T-helper 2 cell treated with Interferon-gamma antibody and Interleukin-4, amounts not matched to agents 5 μg/mL and 100 μg/mL, for 36 hours (primary cell): ENCODE measurements around the gene SLC47A2.

Experiments used
- DNase-seq: peaks from one replicate; pipeline ENCODE4 v3.0.0; 2021; ENCODE audit warnings: low spot score
- H3K27ac Mint-ChIP-seq: one replicate; pipeline ENCODE4 v1.8.0; 2021; ENCODE audit warnings: mild to moderate bottlenecking, mixed read lengths
- H3K27me3 Mint-ChIP-seq: one replicate; pipeline ENCODE4 v1.8.0; 2021; ENCODE audit warnings: low read depth, mixed read lengths
- H3K36me3 Mint-ChIP-seq: one replicate; pipeline ENCODE4 v1.8.0; 2021; ENCODE audit warnings: low read depth, mixed read lengths
- H3K4me1 Mint-ChIP-seq: one replicate; pipeline ENCODE4 v1.8.0; 2021; ENCODE audit warnings: low read depth, mixed read lengths
- H3K4me3 Mint-ChIP-seq: one replicate; pipeline ENCODE4 v1.8.0; 2022; ENCODE audit warnings: mild to moderate bottlenecking, moderate library complexity, mixed read lengths
- H3K9me3 Mint-ChIP-seq: one replicate; pipeline ENCODE4 v1.8.0; 2021; ENCODE audit warnings: mixed read lengths

SLC47A2 gene

DNA sequence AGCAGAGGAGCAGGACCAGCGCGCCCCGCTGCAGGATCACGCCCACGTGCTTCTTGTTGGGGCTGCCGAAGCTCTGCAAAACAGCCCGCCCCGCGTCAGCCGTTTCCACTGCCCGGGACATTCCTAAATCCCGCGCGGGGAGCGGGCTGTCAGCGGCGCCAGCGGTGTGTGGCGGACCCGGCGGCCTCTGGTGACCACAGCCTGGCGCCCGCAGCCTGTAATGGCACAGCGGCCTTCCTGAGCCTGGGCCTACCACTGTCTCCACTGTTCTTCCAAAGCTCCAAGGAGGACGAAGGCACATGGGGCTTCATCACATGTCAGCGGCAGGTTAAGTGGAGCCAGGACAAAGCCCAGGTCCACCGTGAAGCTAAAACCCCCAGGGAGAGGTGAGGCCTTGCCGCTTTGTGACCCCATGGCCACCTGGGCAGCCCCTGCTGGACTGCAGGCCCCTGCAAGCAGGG is 2.5 kb downstream of the SLC47A2 start:
- Mint-ChIP-seq H3K27ac (no peak overlapping the region), H3K27me3 (no peaks in the 10 kb centered on the region), H3K4me3 (no peak overlapping the region), H3K36me3 (no peaks in the 10 kb centered on the region), H3K4me1 (no peaks in the 10 kb centered on the region), H3K9me3 (no peaks in the 10 kb centered on the region)
- DNase-seq = no peak

DNA sequence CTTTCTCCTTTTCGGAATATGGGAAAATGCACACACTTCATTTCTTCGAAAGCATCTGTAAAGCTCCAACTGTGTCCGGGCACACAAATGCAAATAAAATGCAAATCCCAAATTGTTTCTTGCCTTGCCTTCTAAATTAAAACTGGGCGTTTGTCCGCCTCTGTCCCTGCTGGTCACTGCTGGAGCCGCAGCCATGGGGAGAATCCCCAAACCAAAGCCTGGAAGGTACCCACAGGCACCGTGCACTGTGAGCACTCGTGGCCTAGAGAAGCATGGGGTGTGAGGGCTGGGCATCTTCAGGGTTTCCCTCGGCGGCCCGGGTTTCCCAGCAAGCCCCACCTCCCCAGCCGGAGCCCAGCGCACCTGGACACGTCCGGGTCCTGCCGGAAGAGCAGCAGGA is 2.9 kb downstream of the SLC47A2 start:
- Mint-ChIP-seq H3K27me3 (no peaks in the 10 kb centered on the region), H3K4me3 (no peak overlapping the region), H3K4me1 (no peaks in the 10 kb centered on the region), H3K36me3 (no peaks in the 10 kb centered on the region), H3K27ac (no peak overlapping the region), H3K9me3 (no peaks in the 10 kb centered on the region)
- DNase-seq = no peak

DNA sequence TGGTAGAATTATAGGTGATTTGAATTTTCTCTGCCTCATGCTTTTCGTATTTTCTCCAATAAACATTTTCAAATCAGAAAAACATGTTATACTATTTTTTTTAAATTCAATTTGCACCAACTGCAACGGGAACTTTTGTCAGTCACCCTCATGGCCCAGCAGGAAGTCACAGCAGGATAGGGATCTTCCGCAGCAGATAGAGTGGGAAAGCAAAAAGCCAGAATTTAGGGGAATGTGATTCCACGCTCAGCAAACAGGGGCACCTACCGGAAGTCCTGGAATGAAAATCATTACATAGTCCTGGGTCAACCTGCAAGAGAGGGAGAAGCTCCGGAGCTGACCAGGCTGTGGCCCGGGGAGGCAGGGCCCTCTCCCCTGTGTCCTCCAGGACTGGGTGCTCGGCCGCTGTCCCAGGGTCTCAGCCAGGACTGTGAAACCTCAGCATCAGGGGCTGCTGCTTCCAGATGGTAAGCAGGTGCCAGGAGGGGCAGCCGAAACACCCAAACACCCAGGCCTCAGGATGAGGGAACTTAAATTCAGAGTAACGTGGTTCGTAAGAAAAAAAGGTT is 3.9 kb downstream of the SLC47A2 start:
- H3K4me3 Mint-ChIP-seq = no peak overlapping the region
- H3K27me3 Mint-ChIP-seq = no peaks in the 10 kb centered on the region
- no peaks in the 10 kb centered on the region for H3K9me3 Mint-ChIP-seq
- H3K36me3 Mint-ChIP-seq = no peaks in the 10 kb centered on the region
- no peak overlapping the region for H3K27ac Mint-ChIP-seq
- H3K4me1 Mint-ChIP-seq = no peaks in the 10 kb centered on the region
- no peak for DNase-seq

DNA sequence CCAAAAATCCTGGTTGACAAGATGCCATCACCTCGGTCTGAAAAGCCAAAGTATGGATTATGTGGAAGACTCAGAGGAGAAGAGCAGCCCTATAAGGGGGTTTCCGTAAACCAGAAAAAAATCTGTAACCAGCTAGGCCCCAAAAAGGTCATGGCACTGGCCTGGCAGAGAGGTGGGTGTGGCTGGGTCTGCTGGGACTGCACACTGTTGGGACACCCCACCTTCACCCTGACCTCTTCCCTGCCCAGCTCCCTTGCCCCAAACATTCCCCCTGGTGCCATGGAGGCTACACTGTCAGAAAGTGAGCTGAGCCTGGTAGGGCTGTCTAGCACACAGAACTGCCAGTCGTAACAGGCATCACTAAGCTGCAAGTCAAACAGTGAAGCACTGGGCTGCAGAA is 6.5 kb downstream of the SLC47A2 start:
- no peak overlapping the region for H3K4me3 Mint-ChIP-seq
- H3K9me3 Mint-ChIP-seq = no peaks in the 10 kb centered on the region
- no peaks in the 10 kb centered on the region for H3K36me3 Mint-ChIP-seq
- no peaks in the 10 kb centered on the region for H3K4me1 Mint-ChIP-seq
- no peaks in the 10 kb centered on the region for H3K27me3 Mint-ChIP-seq
- no peak overlapping the region for H3K27ac Mint-ChIP-seq
- DNase-seq = no peak

DNA sequence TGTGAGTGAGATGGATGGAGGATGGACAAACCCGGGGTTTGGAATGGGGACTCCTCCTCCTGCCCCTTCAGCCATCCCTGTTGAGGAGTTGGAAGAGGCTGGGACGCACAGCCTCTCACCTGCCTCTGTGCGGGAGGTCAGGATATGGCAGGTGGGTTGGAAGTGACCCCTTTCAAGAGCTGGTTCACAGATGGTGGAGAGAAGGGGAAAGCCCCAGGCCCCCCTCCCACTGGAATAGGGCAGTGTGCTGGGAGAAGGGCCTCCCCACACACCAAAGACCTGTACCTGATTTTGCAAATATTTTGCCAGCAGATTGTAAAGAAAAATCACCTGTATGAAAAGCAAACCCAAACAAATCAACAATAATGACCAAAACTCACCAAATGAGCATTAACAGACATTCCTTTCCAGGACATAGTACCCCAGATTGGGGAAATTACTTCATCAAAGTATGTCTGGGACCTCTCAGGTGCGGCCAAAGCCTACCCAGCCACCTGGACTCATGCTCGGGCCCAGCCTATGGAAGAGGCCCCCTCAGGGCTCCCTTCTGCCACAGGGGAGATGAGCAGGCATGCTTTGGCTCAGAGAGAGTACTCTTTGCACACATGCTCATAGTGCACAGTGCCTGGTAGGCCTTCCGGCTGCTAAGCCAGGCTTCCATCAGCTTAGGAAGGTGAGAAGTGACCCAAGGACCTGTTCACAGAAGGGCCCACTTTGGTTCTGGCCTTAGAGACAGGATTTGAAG is 7.8 kb downstream of the SLC47A2 start:
- Mint-ChIP-seq H3K4me1 (no peaks in the 10 kb centered on the region), H3K4me3 (no peak overlapping the region), H3K9me3 (no peaks in the 10 kb centered on the region), H3K36me3 (no peaks in the 10 kb centered on the region), H3K27me3 (no peaks in the 10 kb centered on the region), H3K27ac (no peak overlapping the region)
- no peak for DNase-seq

DNA sequence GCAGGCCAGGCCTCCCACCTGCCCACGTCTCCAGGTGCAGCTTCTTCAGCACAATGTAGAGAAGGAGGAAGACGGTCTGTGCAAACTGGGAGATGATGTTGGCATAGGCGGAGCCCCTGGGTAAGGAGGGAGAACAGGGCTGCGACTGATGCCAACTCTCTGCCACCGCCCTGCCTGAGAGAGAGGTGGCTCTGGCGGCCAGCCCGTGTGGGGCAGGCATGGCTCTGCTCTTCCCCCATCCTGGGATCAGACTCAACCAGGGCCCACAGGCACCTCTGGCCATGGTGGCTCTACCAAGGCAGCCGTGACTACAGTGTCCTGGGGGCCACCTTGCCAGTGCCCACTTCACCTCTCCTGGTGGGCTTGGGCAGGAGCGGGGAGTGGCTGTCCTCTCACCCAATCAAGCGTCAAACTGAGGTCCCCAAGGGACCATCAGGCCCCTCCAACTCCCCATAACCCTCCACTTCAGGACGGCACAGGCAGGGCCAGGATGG is 8.6 kb downstream of the SLC47A2 start:
- Mint-ChIP-seq H3K27me3 (no peaks in the 10 kb centered on the region), H3K4me1 (no peaks in the 10 kb centered on the region), H3K27ac (no peak overlapping the region), H3K4me3 (no peak overlapping the region), H3K9me3 (no peaks in the 10 kb centered on the region), H3K36me3 (no peaks in the 10 kb centered on the region)
- no peak for DNase-seq

DNA sequence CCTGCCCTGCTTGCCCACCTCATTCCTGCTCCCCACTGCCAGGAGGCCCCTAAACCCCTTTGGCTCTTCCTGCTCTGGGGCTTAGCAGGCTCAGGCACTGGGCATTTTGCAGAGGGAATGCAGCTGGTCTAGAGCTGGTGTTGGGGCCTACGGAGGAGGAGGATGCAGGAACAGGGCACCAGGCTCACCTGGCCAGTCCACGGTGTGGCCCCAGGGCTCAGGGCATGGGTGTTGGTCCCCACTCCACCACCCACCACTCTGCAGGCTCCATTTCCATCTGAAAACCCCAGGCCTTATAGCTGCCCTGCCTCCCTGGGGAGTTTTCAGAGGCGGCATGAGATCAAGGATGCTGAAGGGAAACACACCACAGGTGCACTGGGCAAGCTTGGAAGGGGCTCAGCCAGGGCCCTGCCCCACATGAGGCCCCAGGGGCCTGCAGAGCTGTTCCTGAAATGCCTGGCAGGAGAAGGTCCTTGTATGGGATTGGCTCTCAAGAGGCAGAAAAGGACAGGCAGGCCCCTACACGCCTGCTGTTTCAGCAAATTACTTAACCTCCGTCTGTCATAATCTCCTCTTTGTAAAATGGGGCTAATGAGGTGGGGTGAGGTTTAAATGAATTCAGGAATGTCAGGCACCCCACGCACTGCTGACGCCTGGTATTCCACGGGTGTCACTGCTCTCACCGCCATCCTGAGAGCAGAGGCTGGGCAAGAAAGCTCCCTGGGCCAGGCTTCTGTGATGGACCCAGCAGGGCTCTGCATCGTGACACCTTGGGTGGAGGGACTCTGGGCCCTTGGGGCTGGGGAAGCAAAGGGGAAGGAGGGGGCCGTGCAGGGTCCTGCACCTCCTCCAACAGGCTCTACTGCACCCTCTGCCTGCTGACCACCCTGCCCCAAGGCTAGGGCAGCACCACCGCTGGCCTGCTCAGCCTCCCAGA is 9.3 kb downstream of the SLC47A2 start:
- no peaks in the 10 kb centered on the region for H3K27me3 Mint-ChIP-seq
- H3K27ac Mint-ChIP-seq = no peak overlapping the region
- H3K4me1 Mint-ChIP-seq = no peaks in the 10 kb centered on the region

DNA sequence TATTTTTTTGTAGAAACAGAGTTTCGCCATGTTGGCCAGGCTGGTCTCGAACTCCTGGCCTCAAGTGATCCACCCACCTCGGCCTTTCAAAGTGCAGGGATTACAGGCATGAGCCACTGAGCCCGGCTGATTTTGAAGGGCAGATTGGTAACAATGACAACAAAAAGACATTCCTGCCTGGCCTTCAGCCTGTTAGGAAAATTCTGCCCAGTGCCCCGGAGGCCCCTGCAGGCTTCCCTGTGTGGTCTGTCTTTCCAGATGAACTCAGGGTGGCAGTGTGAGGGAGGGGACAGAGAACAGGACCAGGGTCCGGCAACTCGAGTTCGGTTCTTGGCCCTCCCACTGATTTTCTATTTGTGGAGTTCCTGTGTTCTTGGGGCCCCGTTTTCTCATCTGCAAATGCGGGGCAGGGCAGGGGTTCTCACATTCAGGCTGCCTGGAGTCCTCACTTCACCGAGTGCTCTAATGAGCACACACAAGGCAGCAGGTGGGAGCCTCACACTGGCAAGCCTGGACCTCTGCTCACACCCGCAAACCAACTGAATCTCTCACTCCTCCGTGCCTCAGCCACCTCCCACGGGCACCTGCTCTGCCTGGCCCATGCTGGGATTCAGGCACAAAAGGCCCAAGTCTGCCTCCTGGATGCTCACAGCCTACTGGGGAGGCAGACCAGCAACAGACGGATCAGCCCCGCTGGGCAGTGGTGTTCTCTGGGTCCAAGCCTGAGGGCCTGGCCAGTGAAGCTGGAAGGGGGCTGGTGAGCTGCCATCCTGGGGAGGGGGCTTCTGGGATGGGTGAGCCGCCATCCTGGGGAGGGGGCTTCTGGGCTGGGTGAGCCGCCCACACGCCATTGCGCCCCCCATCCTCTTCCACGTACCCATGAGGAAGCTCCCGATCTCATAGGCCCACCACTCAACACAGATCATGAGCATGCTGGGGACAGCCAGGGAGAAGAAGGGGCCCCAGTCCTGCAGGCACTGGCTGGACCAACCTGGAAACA is 10.3 kb downstream of the SLC47A2 start:
- Mint-ChIP-seq H3K36me3 (no peaks in the 10 kb centered on the region), H3K27ac (no peak overlapping the region), H3K4me3 (no peak overlapping the region), H3K9me3 (no peaks in the 10 kb centered on the region), H3K4me1 (no peaks in the 10 kb centered on the region), H3K27me3 (no peaks in the 10 kb centered on the region)
- no peak for DNase-seq

More for the DNA sequence above, 9.3 kb downstream of the SLC47A2 start:
- Mint-ChIP-seq H3K4me3 (no peak overlapping the region), H3K9me3 (no peaks in the 10 kb centered on the region), H3K36me3 (no peaks in the 10 kb centered on the region)
- DNase-seq = no peak

DNA sequence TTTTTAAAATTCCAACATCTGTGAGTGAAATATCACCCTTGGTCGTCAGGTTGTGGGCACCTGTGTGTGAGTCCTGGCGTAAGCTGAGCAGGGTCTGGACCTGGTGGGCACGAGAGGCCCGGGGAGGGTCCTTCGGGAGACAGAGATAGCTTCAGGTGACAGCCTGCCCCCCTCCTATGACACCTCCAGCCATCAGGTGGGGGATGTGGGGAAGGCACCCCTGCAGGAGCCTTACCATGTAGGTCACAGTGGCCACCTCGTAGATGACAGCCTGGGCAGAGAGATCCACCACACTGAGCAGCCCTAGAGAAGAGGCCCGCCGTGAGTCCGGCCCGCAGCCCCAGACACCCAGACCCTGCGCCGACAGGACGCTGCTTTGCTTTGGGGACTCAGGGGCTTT is 11.2 kb downstream of the SLC47A2 start:
- no peak for DNase-seq
- H3K36me3 Mint-ChIP-seq = no peaks in the 10 kb centered on the region
- no peaks in the 10 kb centered on the region for H3K9me3 Mint-ChIP-seq
- no peaks in the 10 kb centered on the region for H3K27me3 Mint-ChIP-seq
- H3K4me1 Mint-ChIP-seq = no peaks in the 10 kb centered on the region
- H3K27ac Mint-ChIP-seq = no peak overlapping the region
- H3K4me3 Mint-ChIP-seq = no peak overlapping the region

DNA sequence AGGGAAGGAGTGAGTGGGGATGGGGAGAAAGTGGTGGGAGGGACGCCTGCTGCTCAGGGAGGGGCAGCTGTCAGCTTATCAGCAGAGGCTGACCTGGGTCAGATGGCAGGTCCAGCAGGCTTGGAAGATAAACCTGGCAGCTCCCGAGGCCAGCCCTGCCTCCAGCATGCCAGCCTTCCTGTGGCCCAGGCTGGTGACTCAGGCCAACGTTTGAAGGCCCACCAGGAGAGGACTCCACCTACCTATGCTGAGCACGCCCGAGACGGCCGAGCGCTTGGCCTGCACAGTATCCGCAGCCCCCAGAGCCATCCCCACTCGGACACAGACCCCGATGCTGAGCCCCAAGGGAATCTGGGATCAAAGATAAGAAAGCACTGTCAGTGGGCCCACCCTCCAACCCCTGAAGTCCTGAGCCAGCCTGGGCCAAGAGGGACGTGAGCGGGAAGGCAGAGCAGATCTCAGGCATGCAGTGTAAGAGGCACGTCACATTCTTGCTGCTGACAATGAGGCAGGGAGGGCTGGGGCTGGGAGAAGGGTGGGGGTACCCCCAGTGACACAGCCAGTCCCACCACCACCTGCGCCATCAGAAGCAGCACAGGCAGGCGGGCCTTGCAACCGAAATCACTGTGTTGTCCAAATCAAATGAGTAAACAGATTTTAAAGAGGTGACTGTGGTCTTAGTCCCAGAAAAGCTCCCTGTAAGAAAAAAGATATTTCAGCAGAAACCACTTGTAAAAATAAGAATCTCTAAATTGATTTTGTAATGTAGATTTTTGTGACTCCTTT is 12.4 kb downstream of the SLC47A2 start:
- no peak for DNase-seq
- no peak overlapping the region for H3K4me3 Mint-ChIP-seq
- no peaks in the 10 kb centered on the region for H3K36me3 Mint-ChIP-seq
- H3K4me1 Mint-ChIP-seq = no peaks in the 10 kb centered on the region
- no peak overlapping the region for H3K27ac Mint-ChIP-seq
- H3K27me3 Mint-ChIP-seq = no peaks in the 10 kb centered on the region
- no peaks in the 10 kb centered on the region for H3K9me3 Mint-ChIP-seq

DNA sequence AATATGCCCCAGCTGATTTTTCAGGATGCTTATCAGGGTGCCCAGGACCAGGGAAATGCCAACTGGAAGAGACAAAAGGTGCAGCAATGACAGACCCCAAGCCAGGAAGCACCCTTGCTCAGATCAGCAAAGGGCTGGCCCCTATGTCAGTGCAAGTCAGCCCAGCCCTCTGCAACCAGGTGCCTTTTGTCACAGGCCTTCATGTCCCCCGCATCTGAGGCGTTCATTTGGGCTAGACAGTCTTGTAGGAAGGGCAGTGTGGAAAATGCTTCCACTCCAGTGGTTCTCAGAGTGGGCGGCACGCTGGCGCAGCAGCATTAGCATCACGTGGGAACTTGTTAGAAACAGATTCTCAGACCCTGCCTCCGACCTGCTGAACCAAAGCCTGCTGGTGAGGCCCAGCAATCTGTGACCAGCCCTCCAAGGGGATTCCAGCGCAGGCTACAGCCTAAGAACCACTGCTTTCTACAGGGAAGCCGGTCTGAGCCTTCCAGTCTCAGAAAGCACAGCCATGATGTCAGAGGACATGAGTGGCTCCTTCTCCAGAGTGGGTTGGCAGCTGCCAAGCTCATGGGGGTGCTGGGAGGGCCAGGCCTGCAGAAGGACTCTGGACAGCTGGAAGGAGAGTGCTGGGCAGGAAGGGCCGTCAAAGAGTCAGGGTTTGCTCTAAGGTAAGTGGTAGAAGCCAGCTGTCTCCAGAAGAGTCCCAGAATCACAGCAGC is 13.1 kb downstream of the SLC47A2 start:
- no peaks in the 10 kb centered on the region for H3K4me1 Mint-ChIP-seq

DNA sequence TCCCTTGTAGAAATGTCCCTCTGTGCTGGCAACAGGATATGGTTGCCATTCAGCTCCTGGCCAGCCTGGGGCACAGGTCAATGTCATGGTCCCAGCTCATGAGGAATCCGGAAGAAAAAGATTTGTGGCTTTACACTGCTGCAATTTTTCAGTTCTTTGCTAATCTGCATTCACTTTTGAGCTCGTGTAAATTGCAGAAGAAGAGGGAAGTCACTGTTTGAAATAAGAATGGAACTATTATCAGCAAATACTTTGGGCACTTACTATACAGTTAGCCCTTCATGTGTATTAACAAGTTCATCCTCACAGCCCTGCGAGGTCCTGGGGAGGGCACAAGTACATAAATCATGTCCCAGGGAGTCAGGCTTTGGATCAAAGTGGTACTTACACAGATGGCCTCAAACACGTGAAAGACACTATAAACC is 14.2 kb downstream of the SLC47A2 start:
- no peaks in the 10 kb centered on the region for H3K9me3 Mint-ChIP-seq
- no peak overlapping the region for H3K4me3 Mint-ChIP-seq
- H3K4me1 Mint-ChIP-seq = no peaks in the 10 kb centered on the region
- no peaks in the 10 kb centered on the region for H3K36me3 Mint-ChIP-seq
- H3K27ac Mint-ChIP-seq = no peak overlapping the region
- no peaks in the 10 kb centered on the region for H3K27me3 Mint-ChIP-seq
- no peak for DNase-seq

More for the DNA sequence above, 13.1 kb downstream of the SLC47A2 start:
- Mint-ChIP-seq H3K27me3 (no peaks in the 10 kb centered on the region), H3K36me3 (no peaks in the 10 kb centered on the region), H3K27ac (no peak overlapping the region), H3K9me3 (no peaks in the 10 kb centered on the region), H3K4me3 (no peak overlapping the region)
- no peak for DNase-seq
